CD14-positive monocyte (primary cell): ENCODE results near the gene CLIC3. TPM values are rescaled to one million over a fixed set of nuclear protein-coding genes. Genes with fewer than 3 reads are reported as not detected.

Experiments
- DNase-seq, 3 donors: peaks; one replicate each; pipeline ENCODE4 v3.0.0-alpha.2; 2011 to 2022
- H2AFZ ChIP-seq: 2 replicates; pipeline ENCODE4 v1.6.0; 2012; ENCODE audit warnings: mild to moderate bottlenecking, low read depth, low read length, inconsistent platforms; ENCODE audit not compliant: insufficient read depth, poor library complexity, severe bottlenecking
- H3K27ac ChIP-seq, 2 donors: 1 replicate in 1 of 2; 2 replicates in 1 of 2; pipeline ENCODE4 v1.5.1; 2012 to 2013; ENCODE audit warnings: low read length in 2 of 2, control low read depth in 1 of 2, inconsistent platforms in 1 of 2, low read depth in 1 of 2, mild to moderate bottlenecking in 1 of 2
- H3K27me3 ChIP-seq, 2 donors: one replicate each; pipeline versions ENCODE4 v1.6.0 to v1.6.1; 2011 to 2013; ENCODE audit warnings: low read length in 2 of 2; ENCODE audit not compliant: control insufficient read depth in 2 of 2, insufficient read depth in 2 of 2
- H3K36me3 ChIP-seq, 2 donors: replicated peaks in 1 of 2; 1 replicate in 1 of 2; 2 replicates in 1 of 2; pipeline versions ENCODE4 v1.5.1 to v1.6.1; 2012 to 2013; ENCODE audit warnings: low read length in 2 of 2, control low read depth in 1 of 2, inconsistent platforms in 1 of 2, mild to moderate bottlenecking in 1 of 2; ENCODE audit not compliant: insufficient read depth in 2 of 2, control insufficient read depth in 1 of 2
- H3K4me1 ChIP-seq, 2 donors: 1 replicate in 1 of 2; 2 replicates in 1 of 2; pipeline versions ENCODE4 v1.5.1 to v1.6.1; 2012 to 2013; ENCODE audit warnings: low read length in 2 of 2, control low read depth in 1 of 2, inconsistent platforms in 1 of 2, mild to moderate bottlenecking in 1 of 2, moderate library complexity in 1 of 2; ENCODE audit not compliant: insufficient read depth in 2 of 2, control insufficient read depth in 1 of 2
- H3K4me2 ChIP-seq: replicated peaks from 2 replicates; pipeline ENCODE3; 2012; ENCODE audit warnings: low read length, moderate library complexity, mild to moderate bottlenecking; ENCODE audit not compliant: poor library complexity, severe bottlenecking; ENCODE audit errors: extremely low read depth
- H3K4me3 ChIP-seq, 3 experiments: fragments of 200-600 bp in 1 of 3; sonication (generic) in 1 of 3; replicated peaks in 1 of 3; 1 replicate in 2 of 3; 2 replicates in 1 of 3; pipeline ENCODE4 v1.5.1; 2011 to 2013; ENCODE audit warnings: low read length in 3 of 3, mild to moderate bottlenecking in 3 of 3, control low read depth in 2 of 3, low read depth in 2 of 3, inconsistent platforms in 1 of 3, moderate library complexity in 1 of 3
- H3K79me2 ChIP-seq: 2 replicates; pipeline ENCODE4 v1.6.0; 2012; ENCODE audit warnings: mild to moderate bottlenecking, control low read depth, inconsistent platforms, low read length, moderate library complexity; ENCODE audit not compliant: insufficient read depth
- H3K9ac ChIP-seq: 2 replicates; pipeline ENCODE4 v1.6.0; 2017; ENCODE audit warnings: low read length, mild to moderate bottlenecking; ENCODE audit not compliant: insufficient read depth, poor library complexity, severe bottlenecking
- H3K9me3 ChIP-seq, 2 donors: replicated peaks in 1 of 2; 1 replicate in 1 of 2; 2 replicates in 1 of 2; pipeline versions ENCODE4 v1.5.1 to v1.6.1; 2012 to 2013; ENCODE audit warnings: low read length in 2 of 2, control low read depth in 1 of 2; ENCODE audit not compliant: control insufficient read depth in 1 of 2, insufficient read depth in 1 of 2
- H4K20me1 ChIP-seq: 2 replicates; pipeline ENCODE4 v1.6.0; 2012; ENCODE audit warnings: mild to moderate bottlenecking, low read length, control low read depth, moderate library complexity; ENCODE audit not compliant: insufficient read depth
- H3K27ac Mint-ChIP-seq, 7 donors: one replicate each; pipeline ENCODE4 v1.8.0; 2020; ENCODE audit warnings: mild to moderate bottlenecking in 7 of 7, mixed read lengths in 7 of 7, moderate library complexity in 6 of 7, inconsistent platforms in 2 of 7
- H3K27me3 Mint-ChIP-seq, 3 donors: one replicate each; pipeline ENCODE4 v1.8.0; 2021 to 2022; ENCODE audit warnings: low read depth in 3 of 3, mild to moderate bottlenecking in 3 of 3, mixed read lengths in 3 of 3, moderate library complexity in 3 of 3, inconsistent platforms in 1 of 3
- H3K36me3 Mint-ChIP-seq, 2 donors: one replicate each; pipeline ENCODE4 v1.8.0; 2020; ENCODE audit warnings: mixed read lengths in 2 of 2, inconsistent platforms in 1 of 2, mild to moderate bottlenecking in 1 of 2
- H3K4me1 Mint-ChIP-seq: one replicate; pipeline ENCODE4 v1.8.0; 2020; ENCODE audit warnings: mild to moderate bottlenecking, mixed read lengths
- H3K4me3 Mint-ChIP-seq, 2 donors: one replicate each; pipeline ENCODE4 v1.8.0; 2020; ENCODE audit warnings: mild to moderate bottlenecking in 2 of 2, mixed read lengths in 2 of 2, moderate library complexity in 1 of 2
- H3K9me3 Mint-ChIP-seq, 7 donors: one replicate each; pipeline ENCODE4 v1.8.0; 2020 to 2022; ENCODE audit warnings: mixed read lengths in 7 of 7, mild to moderate bottlenecking in 6 of 7, moderate library complexity in 6 of 7, inconsistent platforms in 2 of 7
- CTCF ChIP-seq: fragments of 200-600 bp; IDR thresholded peaks from one replicate; pipeline ENCODE4 v1.8.0; 2022; ENCODE audit warnings: antibody characterized with exemption, mild to moderate bottlenecking
- WGBS: methylation state at CpG from one replicate; pipeline ENCODE4 v1.1.5; 2013; ENCODE audit warnings: missing lambda C conversion rate; ENCODE audit not compliant: insufficient coverage; 5-methylcytosine and 5-hydroxymethylcytosine counted together
- intact Hi-C, 2 donors: fragments of 100-400 bp; cut with micrococcal nuclease; formaldehyde crosslinking; loops; one replicate each; pipeline versions ENCODE4 v1.15.0 to v1.15.1; 2023
- polyA plus RNA-seq, 3 donors: library from polyadenylated mRNA; depleted of rRNA in 1 of 3; unstranded in 2 of 3; stranded (reverse) in 1 of 3; fragments of 300-500 nt in 2 of 3; fragments of >200 nt in 1 of 3; fragmentation: Illumina TruSeq in 2 of 3; gene quantifications; 1 replicate in 2 of 3; 2 replicates in 1 of 3; pipeline ENCODE4 v1.2.3, GENCODE V29; 2012 to 2021

The CLIC3 gene
- polyA plus RNA-seq, 3 donors, result 0.29 to 0.51 TPM; not detected in 1

GRCh38 chr9:137026384-137026783 is 30.0 kb upstream of the CLIC3 start:
- Histone ChIP-seq H3K27me3 (no peaks in the 10 kb centered on the region), H3K27ac (no peak overlapping the region), H2AFZ (no peak overlapping the region), H3K36me3 (no peaks in the 10 kb centered on the region), H4K20me1 (peaks cover 10% of the 10 kb centered on the region), H3K4me1 (peaks cover 39 to 52% of the 10 kb centered on the region in 2 donors), H3K4me2 (no peak overlapping the region), H3K9ac (no peak overlapping the region), H3K79me2 (peaks cover 30% of the 10 kb centered on the region), H3K9me3 (no peaks in the 10 kb centered on the region), H3K4me3 (no peak overlapping the region)
- Mint-ChIP-seq H3K27ac (peak overlapping the region in 1 of 7 donors; percentile 25), H3K36me3 (peaks cover 0 to 4% of the 10 kb centered on the region in 2 donors), H3K9me3 (peaks cover 0 to 5% (median 0%) of the 10 kb centered on the region in 7 donors), H3K4me1 (peaks cover 32% of the 10 kb centered on the region), H3K4me3 (no peak overlapping the region), H3K27me3 (peaks cover 4 to 7% (median 6%) of the 10 kb centered on the region in 3 donors)
- intact Hi-C loops, result no loop called here
- TF ChIP-seq CTCF, result no peak
- 85% methylated on average over 2 of the region's 2 CpGs for WGBS
- DNase-seq, result no peak

DNA sequence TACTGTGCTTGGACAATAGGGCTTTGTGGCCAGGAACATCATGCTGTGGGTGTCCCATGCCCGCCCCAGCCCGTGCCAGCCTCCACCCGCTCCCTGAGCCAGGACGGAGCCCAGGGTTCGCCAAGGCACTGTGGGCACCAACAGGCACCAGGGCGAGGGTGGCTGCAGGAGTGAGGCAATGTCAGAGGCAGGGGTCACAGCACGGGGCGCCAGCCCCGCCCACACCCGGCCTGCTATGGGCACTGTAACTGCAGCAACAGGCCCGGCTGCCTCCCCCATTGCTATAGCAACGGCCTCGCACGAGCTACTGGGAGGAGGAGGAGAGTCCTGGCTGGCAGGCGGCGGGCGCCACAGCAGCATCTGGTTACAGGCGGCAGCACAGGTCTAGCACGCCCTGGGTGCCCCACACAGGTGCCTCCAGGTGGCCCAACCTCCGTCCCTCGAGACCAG is 29.2 kb upstream of the CLIC3 start:
- Mint-ChIP-seq H3K4me1 (peaks cover 28% of the 10 kb centered on the region), H3K27ac (no peak overlapping the region), H3K4me3 (peak overlapping the region in 1 of 2 donors; percentile 16), H3K36me3 (peaks cover 0 to 1% of the 10 kb centered on the region in 2 donors), H3K9me3 (peaks cover 0 to 5% (median 0%) of the 10 kb centered on the region in 7 donors), H3K27me3 (peaks cover 4 to 7% (median 6%) of the 10 kb centered on the region in 3 donors)
- Histone ChIP-seq H3K4me3 (no peak overlapping the region), H3K4me1 (peaks cover 31 to 43% of the 10 kb centered on the region in 2 donors), H3K4me2 (no peak overlapping the region), H3K9me3 (no peaks in the 10 kb centered on the region), H3K79me2 (peaks cover 21% of the 10 kb centered on the region), H3K27ac (no peak overlapping the region), H3K36me3 (no peaks in the 10 kb centered on the region), H3K27me3 (no peaks in the 10 kb centered on the region), H2AFZ (no peak overlapping the region), H4K20me1 (peaks cover 10% of the 10 kb centered on the region), H3K9ac (no peak overlapping the region)
- intact Hi-C loops, result no loop called here
- 75% methylated on average over 21 of the region's 21 CpGs for WGBS
- DNase-seq, result no peak
- TF ChIP-seq CTCF, result no peak
